Stimulated activated CD4-positive, alpha-beta T cell treated with anti-CD3 and anti-CD28 coated beads, Interleukin-1b, Interleukin-23, amount 100 ng/mL, for 4 hours (primary cell): ENCODE measurements around the gene SIRPB2.

Source experiments
- DNase-seq, 2 donors: peaks; one replicate each; pipeline ENCODE4 v3.0.0-alpha.2; 2020; ENCODE audit warnings: low read depth in 2 of 2

Gene SIRPB2

DNA sequence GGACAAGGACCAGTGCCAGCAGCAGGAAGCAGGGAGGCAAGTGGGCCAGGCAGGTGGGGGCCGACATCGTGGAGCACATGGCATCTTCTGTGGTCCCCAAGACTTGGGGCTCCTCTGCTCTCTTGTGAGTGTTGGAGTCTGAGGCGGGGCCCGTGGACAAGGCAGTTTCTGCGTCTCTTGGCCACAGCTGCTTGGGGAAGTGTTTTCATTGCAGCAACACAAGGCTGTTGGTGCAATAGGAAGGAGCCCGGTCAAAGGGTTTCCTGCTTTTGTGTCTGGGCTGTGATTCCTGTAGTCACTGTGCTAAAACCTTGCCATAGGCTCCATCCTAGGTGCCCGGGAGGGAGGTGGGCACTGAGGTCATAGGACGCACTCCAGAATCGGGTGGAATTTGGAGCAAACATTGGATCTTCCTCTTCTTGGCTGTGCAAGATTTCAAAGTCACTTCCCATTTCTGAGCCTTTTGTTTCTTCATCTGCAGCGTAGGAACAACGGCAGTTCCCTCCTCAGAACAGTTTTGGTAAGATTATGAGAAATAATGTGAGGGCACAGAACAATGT is at the start of gene SIRPB2:
Gene SIRPB2, minus strand, starts transcription at position 140 of the 560 bp plus-strand sequence. Its CDS starts 61 bp downstream, at position 79.
- DNase-seq = no peak

DNA sequence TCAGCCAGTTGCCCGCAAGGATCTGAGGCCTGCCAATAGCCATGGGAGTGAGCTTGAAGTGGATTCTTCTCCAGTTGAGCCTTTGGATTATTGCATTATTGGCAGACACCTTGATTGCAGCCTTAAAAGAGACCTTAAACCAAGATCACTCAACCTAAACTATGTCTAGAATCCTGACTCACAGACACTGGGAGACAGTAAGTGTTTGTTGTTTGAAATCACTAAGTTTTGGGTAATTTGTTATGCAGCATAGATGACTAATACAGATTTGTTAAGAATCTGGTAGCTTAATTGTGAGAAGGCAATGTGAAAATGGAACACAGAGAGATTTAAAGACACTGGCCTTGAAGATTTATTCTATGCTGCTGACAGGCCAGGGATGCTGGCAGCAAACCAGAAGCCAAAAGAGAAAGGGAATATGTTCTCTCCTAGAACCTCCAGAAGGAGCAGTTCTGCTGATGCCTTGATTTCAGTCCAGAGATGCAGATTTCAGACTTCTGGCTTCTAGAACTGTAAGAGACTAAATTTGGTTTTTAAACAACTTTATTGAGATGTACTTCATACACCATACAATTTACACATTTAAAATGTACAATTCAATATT is 48.7 kb upstream of the SIRPB2 start:
- no peak for DNase-seq

DNA sequence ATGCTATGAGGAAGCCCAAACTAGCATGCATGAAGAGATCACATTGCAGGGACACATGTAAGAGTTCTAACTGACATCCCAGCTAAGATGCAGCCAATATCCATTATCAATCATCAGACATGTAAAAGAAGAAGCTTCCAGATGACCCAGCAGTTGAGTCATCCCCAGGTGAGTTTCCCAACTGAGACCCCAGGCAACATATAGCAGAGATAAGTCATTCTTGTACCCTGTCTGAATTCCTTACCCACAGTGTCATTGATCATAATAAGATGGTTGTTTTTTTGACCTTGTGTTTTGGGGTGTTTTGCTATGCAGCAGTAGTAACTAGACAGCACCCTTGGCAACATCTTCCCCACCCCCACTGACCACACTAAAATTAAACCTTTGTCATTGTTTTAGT is 47.4 kb upstream of the SIRPB2 start:
- no peak for DNase-seq

DNA sequence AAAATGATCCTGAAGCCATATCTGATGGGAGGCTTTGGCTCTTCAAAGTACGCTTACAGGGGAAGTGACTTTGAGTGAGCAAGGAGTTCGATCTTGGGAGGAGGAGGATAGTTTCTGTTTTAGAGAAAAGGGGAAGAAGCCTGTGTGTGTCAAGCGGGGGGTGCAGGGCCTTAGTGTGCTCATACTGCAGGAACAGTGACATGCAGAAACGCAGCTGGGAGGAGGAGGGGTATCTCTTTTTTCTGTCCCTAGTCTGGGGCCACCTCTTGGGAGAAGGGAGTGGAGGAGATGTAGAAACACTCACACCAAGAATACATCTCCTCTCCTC is 46.5 kb upstream of the SIRPB2 start:
- no peak for DNase-seq

DNA sequence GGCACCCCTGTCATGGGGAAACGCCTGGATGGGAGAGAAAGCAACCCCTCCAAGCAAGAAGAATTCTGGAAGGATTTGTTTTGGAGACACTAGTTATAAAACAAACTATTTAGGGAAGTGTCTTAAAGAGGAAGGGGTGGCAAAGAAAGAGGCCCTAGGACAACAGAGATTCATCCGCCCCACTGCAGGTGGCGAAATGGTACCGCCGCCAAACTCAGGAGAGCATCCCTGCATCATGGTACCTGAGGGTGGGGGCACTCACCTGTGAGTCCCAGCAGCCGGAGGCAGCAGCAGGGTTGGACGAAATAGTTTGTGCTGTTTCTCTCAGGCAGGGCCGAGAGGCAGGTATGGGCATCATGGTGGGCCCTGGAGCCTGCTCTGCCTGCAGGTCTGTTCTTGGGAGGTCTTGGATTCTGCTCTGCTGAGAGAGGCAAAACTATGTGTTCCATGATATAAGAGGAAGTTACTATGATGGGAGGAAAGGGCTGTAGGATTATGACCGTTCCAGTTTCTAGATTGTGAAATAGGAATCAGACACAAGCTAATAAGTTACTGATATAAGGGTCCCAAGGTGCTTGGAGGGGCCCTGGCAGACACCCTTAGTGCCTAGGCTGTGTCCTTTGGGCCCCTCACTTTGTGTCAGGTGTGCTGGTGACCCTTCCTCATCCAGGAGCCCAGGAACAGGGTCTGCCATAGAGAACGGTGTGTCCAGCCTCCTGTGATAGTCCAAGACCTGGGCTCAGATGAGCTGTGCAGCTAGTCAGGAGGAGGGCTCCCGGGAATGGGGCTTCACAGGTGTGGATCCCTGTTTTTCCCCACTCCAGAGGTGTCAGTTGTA is 45.9 kb upstream of the SIRPB2 start:
- DNase-seq = no peak

DNA sequence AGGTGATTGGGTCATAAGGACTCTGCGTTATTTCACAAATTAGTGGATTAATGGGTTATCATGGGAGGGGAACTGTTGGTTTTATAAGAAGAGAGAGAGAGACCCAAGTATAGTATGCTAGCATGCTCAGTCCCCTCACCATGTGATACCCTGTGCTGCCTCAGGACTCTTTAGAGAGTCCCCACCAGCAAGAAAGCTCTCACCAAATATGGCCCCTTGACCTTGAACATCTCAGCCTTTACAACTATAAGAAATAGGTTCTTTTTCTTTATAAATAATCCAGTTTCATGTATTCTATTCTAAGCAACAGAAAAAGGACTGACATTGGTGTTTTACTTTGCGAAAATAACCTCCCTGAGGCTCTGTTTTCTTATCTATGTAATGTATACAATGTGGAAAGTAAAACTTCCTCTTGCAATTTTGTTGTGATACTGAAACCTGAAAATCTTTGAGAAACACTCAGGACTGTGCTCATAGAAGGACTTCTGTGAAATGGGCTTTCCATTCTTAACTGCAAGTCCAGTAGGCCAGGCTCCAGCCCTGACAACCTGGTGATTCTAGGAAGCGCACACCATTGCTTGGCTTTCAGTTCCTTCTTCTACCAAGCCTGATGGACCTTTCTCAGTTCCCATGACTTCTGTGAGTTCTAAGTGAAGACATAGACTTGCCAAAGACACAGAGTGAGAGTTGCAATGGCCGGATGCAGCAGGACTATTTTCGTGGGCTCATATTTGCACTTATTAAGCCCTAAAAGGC is 44.4 kb upstream of the SIRPB2 start:
- DNase-seq = no peak

DNA sequence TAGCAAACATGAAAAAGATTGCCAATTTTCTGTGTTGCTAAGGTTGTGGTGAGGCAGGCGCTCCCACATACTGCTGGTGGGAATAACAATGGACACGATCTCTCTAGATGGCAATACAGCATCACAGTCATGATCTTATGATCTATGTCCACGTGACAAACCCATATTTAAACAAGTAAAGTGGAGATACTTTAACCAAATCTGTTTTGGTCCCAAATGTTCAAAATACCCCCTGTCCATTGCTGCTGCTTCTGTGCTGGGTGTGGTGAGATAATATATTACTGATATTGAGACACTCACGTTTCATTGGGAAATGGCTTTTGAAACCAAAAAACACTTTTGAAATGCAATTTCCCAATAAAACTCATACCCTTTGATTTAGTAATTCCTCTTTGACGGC is 43.3 kb upstream of the SIRPB2 start:
- no peak for DNase-seq

DNA sequence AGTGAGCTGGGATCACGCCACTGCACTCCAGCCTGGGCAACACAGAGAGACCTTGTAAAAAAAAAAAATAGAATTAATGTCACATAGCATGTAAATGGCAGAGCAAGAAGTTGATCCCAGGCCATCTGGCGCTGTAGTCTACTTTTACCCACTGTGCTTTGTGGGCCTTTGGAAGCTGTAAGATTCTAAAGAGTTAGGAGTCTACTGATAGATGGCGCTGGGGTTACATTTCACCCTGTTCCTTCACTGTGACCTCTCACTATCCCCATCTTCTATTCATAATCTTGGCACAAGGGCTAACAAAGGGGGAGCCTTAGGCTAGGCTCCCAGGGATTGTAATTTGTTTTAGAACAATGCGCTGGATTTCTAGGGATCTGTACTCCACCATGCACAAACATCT is 41.8 kb upstream of the SIRPB2 start:
- no peak for DNase-seq

DNA sequence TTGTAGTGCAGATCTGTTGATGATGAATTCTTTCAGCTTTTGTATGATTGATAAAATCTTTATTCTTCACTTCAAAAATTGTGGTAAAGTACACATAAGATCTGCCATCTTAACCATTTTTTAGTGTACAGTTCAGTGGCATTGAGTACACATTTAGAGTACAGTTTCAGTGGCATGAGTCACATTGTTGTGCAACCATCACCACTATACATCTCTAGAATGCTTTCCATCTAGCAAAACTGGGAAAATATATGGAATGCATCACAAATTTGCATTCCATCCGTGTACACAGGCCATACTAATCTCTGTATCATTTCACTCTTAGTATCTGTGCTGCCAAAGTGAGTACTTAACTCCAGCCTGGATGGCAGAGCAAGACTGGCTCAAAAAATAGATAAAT is 37.6 kb upstream of the SIRPB2 start:
- DNase-seq = no peak

DNA sequence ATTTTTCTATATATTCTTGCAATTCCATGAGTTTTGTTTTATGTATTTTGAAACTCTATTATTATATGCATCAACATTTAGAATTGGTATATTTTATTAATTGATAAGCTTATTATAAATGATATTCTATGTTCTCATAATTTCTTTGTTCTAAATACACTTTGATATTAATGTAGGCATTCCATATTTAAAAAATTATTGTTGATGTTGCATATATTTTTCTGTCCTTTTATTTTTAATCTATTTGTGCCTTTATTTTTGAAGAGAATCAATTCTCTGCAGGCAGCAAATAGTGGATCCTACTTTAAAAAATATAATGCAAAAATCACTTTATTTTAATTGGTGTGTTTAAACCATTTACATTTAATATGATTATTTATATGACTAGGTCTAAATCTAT is 36.7 kb upstream of the SIRPB2 start:
- no peak for DNase-seq

DNA sequence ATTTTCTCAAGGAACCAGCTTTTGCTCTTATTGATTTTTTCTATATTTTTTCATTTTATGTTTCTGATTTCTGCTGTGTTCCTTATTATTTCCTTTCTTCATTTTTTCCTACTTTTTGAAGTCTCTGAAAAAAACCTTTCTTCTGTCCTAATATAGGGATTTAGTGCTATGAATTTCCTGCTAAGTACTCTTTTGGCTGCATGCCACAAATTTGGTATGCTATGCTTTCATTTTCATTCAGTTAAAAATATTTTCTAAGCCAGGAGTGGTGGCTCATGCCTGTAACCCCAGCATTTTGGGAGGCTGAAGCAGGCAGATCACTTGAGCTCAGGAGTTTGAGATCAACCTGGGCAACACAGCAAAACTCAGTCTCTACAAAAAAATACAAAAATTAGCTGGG is 35.7 kb upstream of the SIRPB2 start:
- DNase-seq = no peak

DNA sequence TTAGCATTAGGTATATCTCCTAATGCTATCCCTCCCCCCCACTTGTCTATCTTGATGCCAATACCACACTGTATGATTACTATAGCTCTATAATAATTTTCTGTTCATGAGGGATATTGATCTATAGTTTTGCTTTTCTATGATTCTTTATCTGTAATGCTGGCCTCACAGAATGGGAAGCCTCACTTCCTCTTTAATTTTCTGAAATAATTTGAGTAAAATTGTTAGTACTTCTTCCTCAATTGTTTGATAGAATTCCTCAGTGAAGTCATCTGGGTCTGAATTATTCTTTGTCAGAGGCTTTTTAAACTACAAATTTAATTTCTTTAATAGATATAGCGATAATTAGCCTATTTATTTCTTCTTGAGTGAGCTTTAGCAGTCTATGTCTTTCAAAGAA is 35.1 kb upstream of the SIRPB2 start:
- no peak for DNase-seq

DNA sequence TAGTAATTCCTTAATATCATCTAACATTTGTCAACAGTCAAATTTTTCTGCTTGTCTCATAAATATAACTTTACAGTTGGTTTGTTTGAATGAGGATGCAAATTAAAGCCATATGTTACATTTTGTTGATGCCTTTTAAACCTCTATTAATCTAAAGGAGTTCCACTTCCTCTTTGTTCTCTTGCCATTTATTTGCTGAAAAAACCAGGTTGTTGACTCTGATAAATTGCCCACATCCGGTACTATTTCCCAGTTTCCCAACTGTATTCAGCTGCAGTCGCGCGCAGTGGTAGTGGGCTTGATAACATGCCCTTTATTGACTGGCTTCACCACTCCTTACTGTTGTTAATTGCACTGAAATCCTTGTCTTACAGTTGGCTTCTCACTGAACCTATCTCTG is 32.8 kb upstream of the SIRPB2 start:
- no peak for DNase-seq

DNA sequence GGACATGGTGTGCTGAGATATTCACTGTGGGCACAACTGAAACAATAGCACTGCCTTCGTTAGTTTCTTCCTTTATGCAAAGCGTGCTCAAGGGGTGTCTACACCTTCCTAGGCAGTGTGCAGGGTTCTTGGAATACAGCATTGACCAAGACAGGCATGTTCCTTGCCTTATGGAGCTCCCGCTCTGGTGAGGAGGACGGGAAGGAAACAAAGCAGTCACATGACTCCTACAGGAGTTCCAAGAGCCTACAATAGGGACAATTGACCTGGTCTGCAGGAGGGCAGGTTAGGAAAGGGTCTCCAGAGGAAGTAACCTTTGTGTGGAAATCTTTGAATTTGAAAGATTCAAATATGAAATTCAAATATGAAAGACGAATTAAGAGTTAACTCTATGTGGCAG is 25.8 kb upstream of the SIRPB2 start:
- no peak for DNase-seq

DNA sequence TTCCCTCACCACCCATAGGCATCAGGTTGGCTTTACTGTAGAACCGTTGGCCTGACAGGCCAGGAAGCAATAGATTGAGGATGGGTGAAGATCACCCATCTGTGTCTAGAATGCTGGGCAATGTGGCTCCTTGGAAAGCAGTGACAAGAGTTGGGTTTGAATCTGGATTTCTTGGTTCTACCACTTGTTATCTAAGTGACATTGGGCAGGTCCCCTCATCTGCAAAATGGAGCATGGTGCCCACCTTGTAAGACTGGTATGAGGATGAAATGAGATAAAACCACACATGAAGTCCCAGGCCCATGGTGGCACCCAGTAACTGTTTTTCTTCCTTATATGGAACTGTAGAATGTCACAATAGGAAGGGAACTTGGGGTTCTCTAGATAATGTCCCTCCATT is 22.6 kb upstream of the SIRPB2 start:
- no peak for DNase-seq

DNA sequence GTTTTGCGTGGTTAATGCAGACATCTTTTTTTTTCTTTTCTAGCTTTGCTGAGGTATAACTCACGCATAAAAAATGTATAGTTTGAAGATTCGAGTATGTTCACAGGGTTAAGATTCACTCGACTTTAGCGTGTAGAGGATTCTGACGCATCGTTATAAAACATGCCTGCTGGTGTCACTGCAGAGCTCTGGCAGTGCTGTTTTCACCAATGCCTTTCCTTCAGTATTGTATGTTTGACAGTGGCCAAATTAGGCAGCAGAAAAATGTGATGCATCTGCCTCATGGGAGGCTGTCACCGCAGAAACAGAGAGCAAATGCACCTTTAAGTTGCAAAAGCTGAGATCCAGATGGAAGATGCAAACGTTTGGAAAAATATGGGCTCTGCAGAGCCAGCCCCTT is 18.0 kb upstream of the SIRPB2 start:
- peak in 1 of 2 donors; percentile 8 for DNase-seq

DNA sequence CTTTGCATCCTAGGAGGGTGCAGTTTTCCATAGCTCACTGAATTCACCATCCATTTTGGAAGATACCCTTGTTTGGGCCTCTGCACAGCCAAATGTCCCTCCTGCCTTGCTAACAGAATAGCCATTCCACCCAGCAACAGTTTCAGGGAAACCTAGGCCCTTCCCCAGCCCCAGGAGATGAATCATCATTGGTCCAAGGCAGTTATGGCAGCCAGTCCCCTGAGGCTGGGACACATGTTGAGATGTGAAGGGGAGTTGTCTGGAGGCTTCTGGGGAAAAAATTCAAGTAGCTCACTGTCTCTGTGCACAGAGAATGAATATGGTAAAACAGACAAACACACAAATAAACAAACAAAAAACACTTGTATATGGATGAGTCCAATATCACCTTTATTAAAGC is 17.4 kb upstream of the SIRPB2 start:
- DNase-seq = no peak

DNA sequence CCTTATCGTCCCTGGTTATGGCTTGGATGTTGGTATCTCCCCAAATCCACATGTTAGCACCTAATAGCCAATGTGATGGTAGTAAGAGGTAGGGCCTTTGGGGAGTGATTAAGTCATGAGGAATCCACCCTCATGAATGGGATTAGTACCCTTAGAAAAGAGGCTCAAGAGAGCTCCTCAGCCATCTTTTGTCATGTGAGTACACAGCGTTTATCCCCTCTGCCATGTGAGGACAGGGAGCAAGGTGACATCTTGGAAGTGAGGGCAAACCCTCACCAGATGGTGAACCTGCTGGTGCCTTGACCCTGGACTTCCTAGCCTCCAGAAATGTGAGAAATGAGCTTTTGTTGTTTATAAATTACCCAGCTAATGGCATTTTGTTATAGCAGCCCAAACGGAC is 16.1 kb upstream of the SIRPB2 start:
- no peak for DNase-seq

DNA sequence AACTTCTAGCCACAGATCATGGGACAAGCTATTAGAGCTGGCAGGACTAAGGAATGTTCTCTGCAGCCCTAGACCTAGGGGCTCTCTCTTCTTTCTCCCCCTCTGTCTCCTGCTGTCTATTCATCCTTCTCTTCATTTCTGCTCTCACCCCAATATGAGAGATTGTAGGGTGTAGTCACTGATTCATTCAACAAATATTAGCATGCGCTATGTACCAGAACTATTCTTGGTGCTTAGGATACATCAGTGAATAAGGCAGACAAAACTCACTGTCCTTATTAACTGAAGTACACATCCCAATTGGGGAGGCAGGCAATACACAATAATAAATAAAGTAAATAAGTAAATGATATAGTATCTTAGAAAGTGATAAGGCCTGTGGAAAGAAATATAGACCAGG is 14.7 kb upstream of the SIRPB2 start:
- no peak for DNase-seq

DNA sequence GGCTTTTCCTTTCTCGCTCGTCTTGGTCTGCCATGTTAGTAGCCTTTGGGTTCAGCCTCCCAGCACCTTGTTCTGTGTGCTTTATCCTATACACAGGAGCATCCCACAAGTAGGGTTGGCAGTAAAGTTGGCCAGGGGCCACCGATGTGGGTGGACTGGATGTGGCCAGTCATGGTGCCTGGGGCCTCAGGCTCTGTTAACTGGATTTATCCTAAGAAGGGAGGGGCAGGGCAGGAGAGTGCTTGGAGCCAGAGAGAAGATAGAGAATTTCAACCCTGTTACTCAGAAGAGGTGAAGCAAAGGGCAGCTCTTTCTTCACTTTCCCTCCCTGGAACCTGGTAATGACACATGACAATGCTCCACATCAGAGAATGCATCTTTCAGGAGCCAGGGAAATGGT is 14.1 kb upstream of the SIRPB2 start:
- no peak for DNase-seq

DNA sequence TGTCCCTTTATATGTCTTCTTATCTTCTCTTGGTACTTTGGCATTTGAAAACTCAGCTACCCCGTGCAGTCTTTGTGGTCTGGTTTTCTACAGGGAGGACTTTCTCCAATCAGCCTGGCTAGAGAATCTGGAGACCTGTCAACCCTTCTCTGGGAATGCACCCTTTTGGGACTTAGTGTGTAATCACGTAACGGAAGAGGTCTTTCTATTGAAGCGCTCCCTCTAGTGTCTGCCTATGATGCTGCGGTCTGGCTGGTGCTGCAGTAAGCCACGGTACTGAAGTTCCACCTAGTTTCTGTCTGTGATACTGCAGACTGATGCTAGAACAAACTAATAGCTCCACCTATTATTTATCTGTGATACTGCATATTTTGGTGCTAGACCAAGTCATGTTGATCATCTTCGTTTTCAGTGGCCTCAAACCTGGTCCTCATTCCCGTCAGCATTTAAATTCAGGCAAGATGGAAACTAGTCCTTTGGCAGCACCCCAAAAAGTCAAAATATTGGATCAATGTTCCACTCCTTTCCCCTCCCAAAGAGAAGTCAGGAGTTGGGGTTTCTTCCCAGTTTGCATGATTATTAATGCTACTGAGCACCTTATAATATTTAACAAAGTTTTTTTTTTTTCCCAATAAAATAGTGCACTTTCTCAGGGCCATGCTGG is 12.5 kb upstream of the SIRPB2 start:
- DNase-seq = peak; percentile 49 to 65

DNA sequence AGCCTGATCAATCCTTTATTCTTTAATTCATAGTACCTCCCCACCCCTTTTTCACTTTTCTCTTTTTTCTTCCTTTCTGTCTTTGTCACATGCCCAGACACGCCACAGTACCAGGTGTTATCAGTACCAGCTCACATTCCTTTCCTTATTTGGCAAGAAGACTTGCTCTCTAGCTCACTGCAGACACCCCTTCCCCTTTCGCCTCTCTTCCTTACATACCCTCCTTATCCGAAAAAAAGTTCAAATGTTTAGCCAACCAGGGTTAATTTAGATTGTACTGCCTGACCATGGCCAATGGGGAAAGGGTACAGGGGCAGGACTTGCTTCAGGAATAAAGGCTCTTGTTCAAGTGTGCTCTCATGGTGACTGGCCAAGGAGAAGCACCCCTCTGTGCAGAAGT is 9.3 kb upstream of the SIRPB2 start:
- DNase-seq = no peak
